AG04449 (cell line): ENCODE results near the gene PAQR5.

Experiments used
- CTCF ChIA-PET: fragments of 350-600 bp; formaldehyde crosslinking; extraction: SDS; loops from one replicate; lab custom pipeline; 2021; ENCODE audit warnings: antibody characterized with exemption; lab: Yijun Ruan, JAX
- POLR2A ChIA-PET: fragments of 400-600, 350-600 bp; formaldehyde crosslinking; extraction: SDS; loops from one replicate; lab custom pipeline; 2020; ENCODE audit warnings: antibody characterized with exemption, inconsistent platforms; lab: Yijun Ruan, JAX
- DNase-seq: peaks from one replicate; pipeline ENCODE4 v3.0.0-alpha.2; 2010; ENCODE audit warnings: low read depth, low spot score
- H3K4me3 ChIP-seq: 2 replicates; pipeline ENCODE4 v1.5.1; 2011; ENCODE audit warnings: low read depth, mild to moderate bottlenecking, control low read depth, low read length
- CTCF ChIP-seq: IDR thresholded peaks from one replicate; pipeline ENCODE4 v1.5.1; 2011; ENCODE audit warnings: mild to moderate bottlenecking, moderate library complexity, low read length, control low read depth, inconsistent platforms; ENCODE audit not compliant: insufficient read depth; ENCODE audit errors: missing control alignments

The PAQR5 gene

DNA sequence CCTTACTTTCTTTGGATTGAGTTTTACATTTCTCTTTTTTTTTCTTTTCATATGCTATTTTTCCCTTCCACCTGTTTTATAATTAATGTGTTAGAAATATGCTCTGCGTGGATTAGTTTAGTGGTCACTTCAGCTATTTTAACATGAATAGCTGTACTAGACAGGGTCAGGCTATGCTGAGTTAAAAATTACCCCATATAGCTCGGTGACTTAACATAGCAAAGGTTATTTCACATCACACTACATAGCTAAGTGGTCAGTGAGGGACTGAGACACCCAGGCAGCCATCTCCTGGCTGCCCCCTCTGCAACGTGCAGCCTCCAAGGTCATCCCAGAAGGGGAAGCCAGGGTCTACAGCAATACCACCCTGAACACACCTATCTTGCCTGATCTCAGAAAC is 68.5 kb downstream of the PAQR5 start:
- ChIA-PET POLR2A (no interaction called here), CTCF (interaction anchor here (1.1 to 1.7 kb wide), 3 partner anchors 9 to 27 kb away, joined by 3 to 4 read pairs (median 3); no protein-coding TSS in a partner anchor)
- H3K4me3 ChIP-seq: no peak overlapping the region
- TF ChIP-seq CTCF: no peak
- no peak for DNase-seq

GRCh38 chr15:69369631-69370030 is 70.9 kb downstream of the PAQR5 start:
- ChIA-PET POLR2A (interaction anchor here (0.7 kb wide), 1 partner anchor 497 kb away, joined by 3 read pairs; no protein-coding TSS in a partner anchor), CTCF (interaction anchor here (1.8 kb wide), 1 partner anchor 10 kb away, joined by 4 read pairs; no protein-coding TSS in a partner anchor)
- no peak for TF ChIP-seq CTCF
- no peak for DNase-seq
- H3K4me3 ChIP-seq: no peak overlapping the region

GRCh38 chr15:69373406-69373805 is 74.7 kb downstream of the PAQR5 start:
- CTCF ChIA-PET: interaction anchor here (0.6 kb wide), 1 partner anchor 21 kb away, joined by 3 read pairs; no protein-coding TSS in a partner anchor
- no peak for TF ChIP-seq CTCF
- POLR2A ChIA-PET: no interaction called here
- DNase-seq: no peak
- no peak overlapping the region for H3K4me3 ChIP-seq

DNA sequence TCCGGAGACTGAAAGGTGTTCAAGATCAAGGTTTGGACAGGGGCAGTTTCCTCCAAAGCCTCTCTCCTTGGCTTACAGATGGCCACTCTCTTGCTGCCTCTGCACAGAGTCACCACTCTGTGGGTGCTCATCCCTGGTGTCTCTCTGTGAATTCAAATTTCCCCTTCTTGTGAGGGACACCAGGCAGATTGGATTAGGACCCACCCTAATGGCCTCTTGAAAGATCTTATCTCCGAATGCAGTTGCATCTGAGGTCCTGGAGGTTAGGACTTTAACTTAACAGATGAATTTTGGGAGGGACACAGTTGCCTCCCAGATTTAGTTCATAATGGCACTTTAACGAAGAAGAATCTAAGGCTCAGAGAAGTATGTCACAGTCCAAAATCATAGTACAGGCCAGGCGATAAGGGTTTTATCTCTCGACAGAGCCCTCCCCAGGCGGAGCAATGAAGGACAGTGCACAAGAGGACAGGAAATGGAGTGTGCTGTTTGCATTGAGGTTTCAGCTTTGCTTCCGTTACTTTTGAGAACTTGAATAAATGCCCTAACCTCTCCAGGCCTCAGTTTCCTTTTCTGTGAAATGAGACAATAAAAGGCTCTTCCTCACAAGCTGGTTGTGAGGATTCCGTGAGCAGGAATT is 76.6 kb downstream of the PAQR5 start:
- ChIA-PET POLR2A (no interaction called here), CTCF (no interaction called here)
- H3K4me3 ChIP-seq: no peak overlapping the region
- no peak for TF ChIP-seq CTCF
- DNase-seq: no peak

DNA sequence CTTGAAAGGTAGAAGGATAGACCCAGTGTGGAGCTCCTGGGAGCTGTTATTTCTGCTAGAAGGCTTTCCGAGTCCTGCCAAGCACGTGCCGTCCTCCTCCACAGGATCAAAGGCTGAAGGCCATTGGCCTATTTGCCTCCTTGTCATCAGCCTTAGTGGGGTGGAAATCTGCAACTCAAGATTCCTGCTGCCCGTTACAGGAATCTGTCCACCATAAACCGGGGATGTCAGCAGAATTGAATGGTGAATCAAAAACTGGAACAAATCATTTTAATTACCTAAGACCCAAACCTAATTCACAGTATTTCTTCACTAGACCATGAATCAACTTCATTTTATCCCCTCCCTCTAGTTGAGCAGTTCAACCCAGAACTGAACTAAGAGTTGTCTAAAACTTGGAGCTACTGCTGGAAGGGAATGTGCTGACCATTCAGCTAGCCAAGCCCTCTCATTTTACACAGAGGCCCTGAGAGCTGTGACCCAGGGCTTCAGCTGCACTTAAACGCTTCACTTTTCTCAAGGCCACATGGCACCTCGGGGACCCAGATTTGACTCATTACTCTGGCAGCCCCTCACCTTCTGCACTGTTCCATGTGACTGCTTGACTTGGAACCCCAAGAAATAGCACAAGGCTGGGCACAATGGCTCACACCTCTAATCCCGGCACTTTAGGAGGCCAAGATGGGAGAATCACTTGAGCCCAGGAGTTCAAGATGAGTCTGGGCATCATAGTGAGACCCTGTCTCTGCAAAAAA is 78.7 kb downstream of the PAQR5 start:
- TF ChIP-seq CTCF: no peak
- CTCF ChIA-PET: interaction anchor here (0.9 to 1.1 kb wide), 3 partner anchors 10 to 26 kb away, joined by 3 to 6 read pairs (median 3); no protein-coding TSS in a partner anchor
- DNase-seq: no peak
- H3K4me3 ChIP-seq: no peak overlapping the region
- POLR2A ChIA-PET: no interaction called here
